H9 (cell line): ENCODE results near the gene ATP6V1C2. TPM values are rescaled to one million over a fixed set of nuclear protein-coding genes. Genes with fewer than 3 reads are reported as not detected.

ENCODE experiments used
- DNase-seq: peaks from one replicate; pipeline ENCODE4 v3.0.0-alpha.2; 2017
- H2AFZ ChIP-seq: one replicate; pipeline ENCODE4 v1.6.1; 2013; ENCODE audit warnings: mild to moderate bottlenecking, low read length, control low read depth, moderate library complexity
- H2AK5ac ChIP-seq: 2 replicates; pipeline ENCODE4 v1.6.1; 2013; ENCODE audit warnings: low read length, control low read depth, mixed read lengths; ENCODE audit not compliant: insufficient read length
- H2BK120ac ChIP-seq: one replicate; pipeline ENCODE4 v1.6.1; 2013; ENCODE audit warnings: low read depth, mild to moderate bottlenecking, low read length, control low read depth, inconsistent platforms; ENCODE audit not compliant: poor library complexity, severe bottlenecking
- H2BK12ac ChIP-seq: 2 replicates; pipeline ENCODE4 v1.6.1; 2013; ENCODE audit warnings: low read length, control low read depth, mixed read lengths, low read depth; ENCODE audit not compliant: insufficient read length
- H2BK15ac ChIP-seq: 2 replicates; pipeline ENCODE4 v1.6.1; 2013; ENCODE audit warnings: low read depth, low read length, control low read depth
- H2BK20ac ChIP-seq: one replicate; pipeline ENCODE4 v1.6.1; 2013; ENCODE audit warnings: low read depth, mild to moderate bottlenecking, low read length, control low read depth, inconsistent platforms; ENCODE audit not compliant: poor library complexity, severe bottlenecking
- H2BK5ac ChIP-seq: 2 replicates; pipeline ENCODE4 v1.6.1; 2013; ENCODE audit warnings: low read length, control low read depth, mixed read lengths; ENCODE audit not compliant: insufficient read length
- H3K14ac ChIP-seq: 2 replicates; pipeline ENCODE4 v1.6.1; 2013; ENCODE audit warnings: low read length, control low read depth; ENCODE audit not compliant: insufficient read depth
- H3K18ac ChIP-seq: 2 replicates; pipeline ENCODE4 v1.6.1; 2013; ENCODE audit warnings: low read depth, mild to moderate bottlenecking, mixed read lengths, low read length, control low read depth; ENCODE audit not compliant: insufficient read length
- H3K23ac ChIP-seq: 2 replicates; pipeline ENCODE4 v1.6.1; 2013; ENCODE audit warnings: low read length, control low read depth, mixed read lengths, low read depth; ENCODE audit not compliant: insufficient read length
- H3K23me2 ChIP-seq: 2 replicates; pipeline ENCODE4 v1.6.1; 2013; ENCODE audit warnings: low read depth, mild to moderate bottlenecking, mixed read lengths, low read length, control low read depth; ENCODE audit not compliant: insufficient read length, poor library complexity, severe bottlenecking
- H3K27ac ChIP-seq: 2 replicates; pipeline ENCODE4 v1.5.1; 2013; ENCODE audit warnings: low read length, control low read depth, mixed read lengths, low read depth; ENCODE audit not compliant: insufficient read length
- H3K27me3 ChIP-seq: 2 replicates; pipeline ENCODE4 v1.6.1; 2013; ENCODE audit warnings: low read length, control low read depth, inconsistent platforms; ENCODE audit not compliant: insufficient read depth
- H3K4ac ChIP-seq: 2 replicates; pipeline ENCODE4 v1.6.1; 2013; ENCODE audit warnings: low read depth, mild to moderate bottlenecking, control low read depth, inconsistent platforms, low read length, moderate library complexity
- H3K4me1 ChIP-seq: 2 replicates; pipeline ENCODE4 v1.6.1; 2013; ENCODE audit warnings: low read length, control low read depth, inconsistent platforms; ENCODE audit not compliant: insufficient read depth
- H3K4me2 ChIP-seq: 2 replicates; pipeline ENCODE4 v1.6.1; 2013; ENCODE audit warnings: low read length, control low read depth, mixed read lengths; ENCODE audit not compliant: insufficient read length, insufficient read depth
- H3K56ac ChIP-seq: 2 replicates; pipeline ENCODE4 v1.6.1; 2013; ENCODE audit warnings: low read depth, mild to moderate bottlenecking, mixed read lengths, low read length, control low read depth; ENCODE audit not compliant: insufficient read length
- H3K79me1 ChIP-seq: 2 replicates; pipeline ENCODE4 v1.6.1; 2013; ENCODE audit warnings: low read depth, mild to moderate bottlenecking, moderate library complexity, low read length, control low read depth, inconsistent platforms; ENCODE audit not compliant: insufficient read depth, poor library complexity, severe bottlenecking
- H3K79me2 ChIP-seq: 2 replicates; pipeline ENCODE4 v1.6.1; 2013; ENCODE audit warnings: low read length, control low read depth, inconsistent platforms; ENCODE audit not compliant: insufficient read depth
- H3K9ac ChIP-seq: 2 replicates; pipeline ENCODE4 v1.6.1; 2013; ENCODE audit warnings: low read length, control low read depth, mixed read lengths; ENCODE audit not compliant: insufficient read length; ENCODE audit errors: extremely low read depth
- H3K9me3 ChIP-seq: one replicate; pipeline ENCODE4 v1.6.1; 2013; ENCODE audit warnings: low read depth, low read length, inconsistent platforms; ENCODE audit not compliant: control insufficient read depth
- H3T11ph ChIP-seq: one replicate; pipeline ENCODE4 v1.6.1; 2013; ENCODE audit warnings: mild to moderate bottlenecking, low read length, control low read depth, inconsistent platforms
- H4K20me1 ChIP-seq: one replicate; pipeline ENCODE4 v1.6.1; 2013; ENCODE audit not compliant: control insufficient read depth, insufficient read length, insufficient read depth
- H4K5ac ChIP-seq: 2 replicates; pipeline ENCODE4 v1.6.1; 2013; ENCODE audit warnings: low read depth, mild to moderate bottlenecking, mixed read lengths, low read length, control low read depth; ENCODE audit not compliant: insufficient read length
- H4K8ac ChIP-seq: replicated peaks from 2 replicates; pipeline ENCODE4 v1.6.1; 2013; ENCODE audit warnings: low read length, control low read depth, mixed read lengths, low read depth; ENCODE audit not compliant: insufficient read length
- H4K91ac ChIP-seq: 2 replicates; pipeline ENCODE4 v1.6.1; 2013; ENCODE audit warnings: low read depth, mild to moderate bottlenecking, moderate library complexity, mixed read lengths, low read length, control low read depth; ENCODE audit not compliant: insufficient read length
- H3K27ac Mint-ChIP-seq, 3 experiments: 2 replicates in 2 of 3; 3 replicates in 1 of 3; pipeline ENCODE4 v1.8.0; 2020 to 2021; ENCODE audit warnings: mixed read lengths in 3 of 3, mild to moderate bottlenecking in 1 of 3, moderate library complexity in 1 of 3
- H3K27me3 Mint-ChIP-seq: 2 replicates; pipeline ENCODE4 v1.8.0; 2021; ENCODE audit warnings: low read depth, mild to moderate bottlenecking, moderate library complexity, mixed read lengths
- H3K36me3 Mint-ChIP-seq, 3 experiments: 2 replicates in 2 of 3; 3 replicates in 1 of 3; pipeline ENCODE4 v1.8.0; 2020 to 2021; ENCODE audit warnings: low read depth in 3 of 3, mixed read lengths in 3 of 3; ENCODE audit not compliant: insufficient read depth in 1 of 3
- H3K4me1 Mint-ChIP-seq, 2 experiments: 2 replicates each; pipeline ENCODE4 v1.8.0; 2020; ENCODE audit warnings: mixed read lengths in 2 of 2
- H3K4me3 Mint-ChIP-seq, 2 experiments: 2 replicates in 1 of 2; 3 replicates in 1 of 2; pipeline ENCODE4 v1.8.0; 2020 to 2021; ENCODE audit warnings: mild to moderate bottlenecking in 2 of 2, mixed read lengths in 2 of 2, moderate library complexity in 1 of 2
- H3K9me3 Mint-ChIP-seq, 2 experiments: 2 replicates in 1 of 2; 3 replicates in 1 of 2; pipeline ENCODE4 v1.8.0; 2020; ENCODE audit warnings: mild to moderate bottlenecking in 2 of 2, mixed read lengths in 2 of 2, moderate library complexity in 1 of 2
- WGBS: extraction: QIAGEN DNeasy Blood & Tissue Kit; methylation state at CpG from one replicate; pipeline ENCODE4 v1.1.7; 2013; ENCODE audit warnings: missing lambda C conversion rate, low lambda C conversion rate, mixed read lengths; ENCODE audit not compliant: insufficient read length; ENCODE audit errors: extremely low coverage; 5-methylcytosine and 5-hydroxymethylcytosine counted together
- total RNA-seq: library from RNA; stranded (reverse); gene quantifications from 2 replicates; pipeline ENCODE4 v1.2.1, GENCODE V29; 2021
- TF ChIP-seq, protein P1 (sequence below): fragments of 200-600 bp; sonication (generic); conservative IDR thresholded peaks from 3 replicates; pipeline ENCODE4 v1.8.0; 2021; ENCODE audit warnings: antibody characterized with exemption, mild to moderate bottlenecking

Gene ATP6V1C2
- total RNA-seq, 1 experiment from 2014 or later: 1.2 TPM

- peaks cover 0 to 6% of the 10 kb centered on the region in 2 experiments; a peak in 2 of 5 replicates for H3K9me3 Mint-ChIP-seq
- Histone ChIP-seq H3K14ac (no peak overlapping the region), H3K9me3 (no peaks in the 10 kb centered on the region), H4K5ac (no peak overlapping the region), H2BK15ac (no peak overlapping the region), H2BK20ac (no peak overlapping the region), H3K4me1 (no peaks in the 10 kb centered on the region), H3K23ac (no peak overlapping the region), H3K79me2 (no peaks in the 10 kb centered on the region), H4K91ac (no peak overlapping the region), H3T11ph (no peak overlapping the region), H3K9ac (no peak overlapping the region), H3K18ac (no peak overlapping the region), H2BK12ac (no peak overlapping the region), H2AFZ (no peak overlapping the region), H3K56ac (no peak overlapping the region), H3K4me2 (peak overlapping the region; percentile 57), H4K8ac (no peak overlapping the region), H2BK120ac (no peak overlapping the region), H3K27ac (no peak overlapping the region), H3K27me3 (peaks cover 36% of the 10 kb centered on the region), H2AK5ac (no peak overlapping the region), H3K23me2 (peaks cover 10% of the 10 kb centered on the region), H2BK5ac (no peak overlapping the region), H3K4ac (no peak overlapping the region), H4K20me1 (no peaks in the 10 kb centered on the region), H3K79me1 (no peaks in the 10 kb centered on the region)
- H3K36me3 Mint-ChIP-seq: no peaks in the 10 kb centered on the region; a peak in 2 of 7 replicates
- peaks cover 12 to 15% of the 10 kb centered on the region in 2 experiments for H3K4me1 Mint-ChIP-seq
- H3K4me3 Mint-ChIP-seq: peak overlapping the region; percentile 56 to 71
- WGBS: no CpG with 5 or more reads among the region's 39 CpGs
- peak; percentile 41 for DNase-seq
- H3K27ac Mint-ChIP-seq: no peak overlapping the region
- peaks cover 93% of the 10 kb centered on the region for H3K27me3 Mint-ChIP-seq
- TF ChIP-seq, protein P1, sequence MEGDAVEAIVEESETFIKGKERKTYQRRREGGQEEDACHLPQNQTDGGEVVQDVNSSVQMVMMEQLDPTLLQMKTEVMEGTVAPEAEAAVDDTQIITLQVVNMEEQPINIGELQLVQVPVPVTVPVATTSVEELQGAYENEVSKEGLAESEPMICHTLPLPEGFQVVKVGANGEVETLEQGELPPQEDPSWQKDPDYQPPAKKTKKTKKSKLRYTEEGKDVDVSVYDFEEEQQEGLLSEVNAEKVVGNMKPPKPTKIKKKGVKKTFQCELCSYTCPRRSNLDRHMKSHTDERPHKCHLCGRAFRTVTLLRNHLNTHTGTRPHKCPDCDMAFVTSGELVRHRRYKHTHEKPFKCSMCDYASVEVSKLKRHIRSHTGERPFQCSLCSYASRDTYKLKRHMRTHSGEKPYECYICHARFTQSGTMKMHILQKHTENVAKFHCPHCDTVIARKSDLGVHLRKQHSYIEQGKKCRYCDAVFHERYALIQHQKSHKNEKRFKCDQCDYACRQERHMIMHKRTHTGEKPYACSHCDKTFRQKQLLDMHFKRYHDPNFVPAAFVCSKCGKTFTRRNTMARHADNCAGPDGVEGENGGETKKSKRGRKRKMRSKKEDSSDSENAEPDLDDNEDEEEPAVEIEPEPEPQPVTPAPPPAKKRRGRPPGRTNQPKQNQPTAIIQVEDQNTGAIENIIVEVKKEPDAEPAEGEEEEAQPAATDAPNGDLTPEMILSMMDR: no peak
Observed at GRCh38 chr2:10720947-10721395, 459 bp upstream of the ATP6V1C2 start.
